Limb (tissue), 2 donors: ENCODE results near the gene DMXL2.
"Not testable (repeated sequence)": the region's sequence is repeated elsewhere in the genome, so short reads cannot be mapped to it uniquely, and the experiment has no call there.

Source experiments
- DNase-seq, 2 donors: peaks; one replicate each; pipeline ENCODE4 v3.0.0-alpha.2; 2016; ENCODE audit errors: extremely low spot score in 2 of 2

Gene DMXL2

DNA sequence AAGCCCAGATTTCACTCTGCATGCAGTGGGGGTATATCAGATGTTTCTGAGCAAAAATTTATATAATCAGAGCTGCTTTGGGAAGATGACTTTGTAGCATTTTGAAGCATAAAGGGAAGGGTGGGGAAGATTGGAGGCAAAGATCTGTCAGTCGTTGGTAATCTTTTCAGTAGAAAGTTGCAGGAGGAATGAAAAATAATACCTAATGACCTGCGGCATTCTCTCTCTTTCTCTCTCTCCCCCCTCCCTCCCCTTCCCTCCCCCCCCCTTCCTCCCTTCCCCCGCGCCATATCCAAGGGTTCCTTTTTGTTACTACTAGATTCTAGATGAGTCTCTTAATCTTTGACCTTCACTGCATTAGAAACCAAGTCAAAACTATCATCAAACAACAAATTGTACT, 1.5 kb upstream of the DMXL2 start:
- no peak for DNase-seq

DNA sequence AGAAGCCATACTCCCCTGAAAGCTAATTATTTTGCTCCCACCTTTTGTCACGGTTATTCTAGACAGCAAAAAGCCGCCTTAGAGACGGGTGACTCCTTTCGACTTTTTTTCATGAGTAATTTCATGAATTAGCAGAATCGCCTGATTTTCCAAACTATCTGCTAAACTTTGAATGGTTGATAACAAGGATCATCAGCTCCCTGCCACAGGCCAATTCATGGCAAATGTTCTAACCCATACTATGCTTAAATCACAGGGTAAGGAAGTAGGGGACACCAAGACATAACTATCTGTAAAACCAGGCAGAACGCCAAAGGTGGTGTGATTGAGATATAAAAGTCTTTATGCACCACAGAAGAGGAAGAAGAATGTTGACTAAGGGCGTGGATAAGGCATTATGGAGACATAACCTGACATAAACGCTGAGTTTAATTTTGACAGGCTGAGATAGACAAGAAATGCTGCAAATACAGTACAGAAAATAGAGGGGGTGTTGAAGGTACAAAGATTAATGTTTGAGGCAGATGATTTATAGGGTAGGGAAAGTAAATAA, 891 bp upstream of the DMXL2 start:
- DNase-seq: no peak

DNA sequence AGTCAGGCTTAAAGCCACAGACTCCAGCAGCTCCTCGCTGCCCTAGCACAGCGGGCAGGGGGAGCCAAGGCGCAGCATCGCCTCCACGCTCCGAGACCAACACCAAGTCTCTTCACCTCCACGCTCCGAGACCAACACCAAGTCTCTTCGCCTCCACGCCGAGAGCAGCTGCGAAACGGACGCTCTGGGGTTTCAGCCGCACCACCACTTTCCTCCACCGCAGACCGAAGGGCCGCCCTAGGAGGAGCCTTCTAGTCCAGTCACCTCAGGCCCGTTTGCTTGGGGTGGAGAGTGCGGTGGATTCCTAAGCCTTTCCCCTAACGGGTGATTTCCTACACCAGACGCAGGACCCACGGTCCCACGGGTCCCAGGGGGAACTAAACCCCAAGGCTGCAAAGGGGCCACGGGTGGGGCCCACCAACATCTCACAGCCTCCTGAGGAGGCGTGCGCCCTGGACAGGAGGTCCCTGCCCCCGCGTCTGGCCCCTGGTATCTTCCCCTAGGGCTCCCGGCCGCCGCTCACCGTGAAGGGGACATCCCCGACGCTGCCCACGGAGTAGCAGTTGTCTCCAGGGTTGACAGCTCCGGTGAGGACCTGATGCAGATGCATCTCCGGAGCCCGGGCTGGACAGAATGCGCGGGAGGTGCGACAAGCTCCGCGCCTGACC, 501 bp downstream of the DMXL2 start:
- peak in 1 of 2 donors; percentile 36 for DNase-seq

DNA sequence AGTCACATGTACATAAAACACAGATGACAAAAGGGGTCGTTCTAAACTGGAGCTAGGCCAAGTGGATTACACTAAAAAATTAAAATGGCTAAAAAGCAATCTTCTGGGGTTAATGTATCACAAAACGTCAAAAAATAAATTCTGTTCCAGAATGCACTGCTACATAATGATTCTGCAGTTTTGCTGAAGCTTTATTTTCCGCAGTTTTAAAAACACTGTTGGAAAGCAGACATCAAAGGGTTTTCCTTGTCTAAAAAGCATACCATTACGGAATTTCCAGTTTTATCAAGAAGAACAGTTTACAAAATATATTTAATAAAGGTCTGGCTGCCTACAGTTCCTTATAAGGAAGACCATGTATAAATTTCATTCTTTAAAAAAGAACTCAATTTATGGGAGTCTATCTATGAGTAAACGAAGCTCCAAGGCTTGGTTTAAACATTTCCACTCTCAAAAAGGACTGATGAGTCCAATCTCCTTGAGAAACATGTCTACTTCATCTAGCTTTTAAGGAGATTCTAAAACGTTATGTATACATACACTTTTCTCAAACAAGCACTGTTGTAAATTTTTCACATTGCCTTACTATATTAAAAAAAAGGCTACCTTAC, 1.3 kb downstream of the DMXL2 start:
- DNase-seq: no peak

DNA sequence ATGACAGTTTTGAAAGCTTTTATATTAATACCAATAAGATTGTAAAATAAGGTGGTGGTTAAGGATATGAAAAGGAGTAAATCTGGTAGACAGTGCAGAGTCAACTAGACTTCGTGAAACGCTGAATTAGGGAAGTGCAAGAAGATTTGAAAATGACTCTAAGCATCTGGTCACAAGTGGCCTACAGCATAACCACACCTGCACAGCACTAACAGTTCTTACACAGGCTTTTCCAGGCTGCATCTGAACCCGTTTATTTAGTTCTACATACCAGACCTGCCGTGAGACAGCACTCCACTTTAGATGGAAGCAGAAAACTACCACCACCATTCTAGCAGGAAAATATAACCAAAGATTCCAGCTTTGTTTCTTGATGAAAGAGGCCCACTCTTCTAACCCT, 1.9 kb downstream of the DMXL2 start:
- DNase-seq: no peak

DNA sequence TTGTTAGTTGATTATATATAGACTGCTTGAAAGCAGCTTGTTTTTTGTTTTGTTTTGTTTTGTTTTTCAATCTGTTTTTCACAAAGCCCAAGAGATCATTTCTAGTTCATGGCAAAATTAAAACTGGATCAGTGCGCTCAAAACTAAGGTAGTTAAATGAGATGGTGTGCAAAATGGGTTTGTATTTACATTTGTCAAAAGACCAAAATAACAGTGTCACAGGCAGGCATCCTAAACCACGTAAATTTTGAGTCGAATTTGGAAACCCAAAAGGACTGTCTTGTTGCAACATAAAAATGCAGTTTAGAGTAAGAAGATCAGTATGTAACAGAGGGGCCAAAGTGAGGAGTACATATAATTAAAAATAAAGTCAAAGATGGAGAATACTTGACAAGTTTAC, 2.4 kb downstream of the DMXL2 start:
- no peak for DNase-seq

DNA sequence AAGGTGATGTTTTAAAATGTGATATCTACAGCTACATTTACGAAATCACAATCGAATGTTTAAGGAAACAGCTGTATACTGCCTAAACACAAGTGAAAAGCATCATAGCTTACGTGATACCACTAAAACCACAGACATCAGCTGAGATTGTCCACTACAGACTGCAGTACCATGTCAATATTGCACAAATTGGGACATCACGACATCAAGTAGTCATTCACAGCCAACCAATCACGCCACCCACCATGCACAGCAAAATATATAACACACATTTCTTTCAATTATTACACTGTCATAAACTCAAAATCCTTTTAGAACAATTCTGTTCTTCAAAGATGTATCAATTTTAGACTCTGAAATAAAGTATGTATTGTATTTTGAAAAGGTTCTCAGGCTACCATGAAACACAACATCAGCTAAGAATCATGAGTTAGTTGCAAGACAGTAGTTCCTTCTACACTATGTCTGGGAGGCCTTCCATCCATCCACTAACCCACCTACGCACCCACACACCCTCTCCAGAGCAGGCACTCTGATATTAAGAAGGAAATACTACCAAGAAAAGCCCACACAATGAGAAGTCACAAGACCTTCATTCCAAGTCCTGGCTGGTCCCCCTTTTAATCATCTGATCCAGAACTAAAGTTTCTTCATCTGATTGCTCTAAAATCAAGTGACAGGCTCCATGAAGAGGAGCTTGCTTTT, 3.1 kb downstream of the DMXL2 start:
- no peak for DNase-seq

DNA sequence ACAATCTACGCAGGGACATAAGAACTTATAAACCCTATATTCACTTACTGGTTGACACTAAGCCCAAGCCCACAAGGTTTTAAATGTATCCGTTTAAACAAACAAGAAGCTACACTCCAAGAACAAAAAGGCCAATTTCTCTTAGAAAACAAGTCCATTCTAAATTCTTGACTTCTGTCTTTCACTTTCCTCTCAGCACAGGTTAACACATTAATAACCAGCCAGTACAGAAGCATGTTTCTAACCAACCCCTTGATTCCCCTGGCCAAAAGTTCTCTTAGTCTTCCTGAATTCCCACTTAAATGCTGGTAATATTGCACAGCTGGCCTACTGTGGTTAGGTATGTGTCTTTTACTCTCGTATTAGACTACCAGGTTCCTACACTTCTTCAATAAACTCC, 4.7 kb downstream of the DMXL2 start:
- no peak for DNase-seq

DNA sequence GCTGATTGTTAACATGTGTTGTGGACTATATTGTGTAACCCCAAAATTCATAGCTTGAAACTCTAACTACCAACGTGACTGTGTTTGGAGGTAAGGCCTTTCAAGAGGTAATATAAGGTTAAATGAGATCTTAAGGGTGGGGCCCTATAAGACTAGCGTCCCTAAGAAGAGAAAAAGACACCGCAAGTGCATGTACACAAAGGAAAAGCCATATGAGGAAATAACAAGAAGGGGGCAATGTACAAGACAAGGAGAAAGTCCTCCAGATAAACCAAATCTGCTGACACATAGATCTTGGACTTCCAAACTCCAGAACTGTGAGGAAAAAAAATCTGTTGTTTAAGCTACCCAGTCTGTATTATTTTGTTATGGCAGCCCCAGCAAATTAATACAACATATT, 8.6 kb downstream of the DMXL2 start:
- no peak for DNase-seq

DNA sequence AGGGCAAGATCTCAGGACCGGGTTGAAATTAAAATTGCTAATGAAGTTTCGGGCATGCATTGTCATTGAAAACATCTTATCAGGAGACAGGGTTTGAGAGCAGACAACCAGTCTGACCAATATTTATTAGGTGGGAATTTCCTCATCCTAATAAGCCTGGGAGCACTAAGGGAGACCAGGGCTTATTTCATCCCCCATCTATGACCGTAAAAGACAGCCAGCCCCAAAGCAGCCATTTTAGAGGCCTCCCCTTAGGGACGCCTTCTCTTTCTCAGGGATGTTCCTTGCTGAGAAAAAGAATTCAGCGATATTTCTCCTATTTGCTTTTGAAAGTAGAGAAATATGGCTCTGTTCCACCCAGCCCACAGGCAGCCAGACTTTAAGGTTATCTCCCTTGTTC, 9.9 kb downstream of the DMXL2 start:
- not testable (repeated sequence) for DNase-seq

DNA sequence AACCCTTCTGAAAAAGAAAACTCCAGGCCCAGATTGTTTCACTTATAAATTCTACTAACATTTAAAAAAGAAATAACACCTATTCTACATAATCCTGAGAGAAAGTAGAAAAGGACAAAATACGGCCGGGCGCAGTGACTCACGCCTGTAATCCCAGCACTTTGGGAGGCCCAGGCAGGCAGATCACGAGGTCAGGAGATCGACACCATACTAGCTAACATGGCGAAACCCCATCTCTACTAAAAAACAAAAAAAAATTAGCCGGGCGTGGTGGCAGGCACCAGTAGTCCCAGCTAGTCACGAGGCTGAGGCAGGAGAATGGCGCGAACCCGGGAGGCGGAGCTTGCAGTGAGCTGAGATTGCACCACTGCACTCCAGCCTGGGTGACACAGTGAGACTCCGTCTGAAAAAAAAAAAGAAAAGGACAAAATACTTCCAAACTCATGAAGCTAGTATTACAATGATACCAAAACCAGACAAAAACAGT, 19.1 kb downstream of the DMXL2 start:
- DNase-seq: not testable (repeated sequence)

DNA sequence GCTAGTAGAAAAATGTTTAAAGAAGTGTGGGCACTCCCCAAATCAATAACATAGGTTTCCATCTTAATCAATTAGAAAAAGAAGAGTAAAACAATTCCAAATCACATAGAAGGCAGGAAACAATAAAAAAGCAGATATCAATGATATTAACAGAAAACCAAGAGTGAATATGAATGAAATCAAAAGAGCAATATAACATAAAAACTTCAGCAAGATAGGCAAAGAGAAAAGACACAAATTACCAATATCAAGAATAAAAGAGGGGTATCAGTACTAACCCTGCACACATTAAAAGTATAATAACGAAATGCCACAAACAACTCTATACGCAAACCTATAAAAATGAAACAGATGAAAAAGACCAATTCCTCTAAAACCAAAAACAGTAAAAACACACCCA, 19.6 kb downstream of the DMXL2 start:
- no peak for DNase-seq

DNA sequence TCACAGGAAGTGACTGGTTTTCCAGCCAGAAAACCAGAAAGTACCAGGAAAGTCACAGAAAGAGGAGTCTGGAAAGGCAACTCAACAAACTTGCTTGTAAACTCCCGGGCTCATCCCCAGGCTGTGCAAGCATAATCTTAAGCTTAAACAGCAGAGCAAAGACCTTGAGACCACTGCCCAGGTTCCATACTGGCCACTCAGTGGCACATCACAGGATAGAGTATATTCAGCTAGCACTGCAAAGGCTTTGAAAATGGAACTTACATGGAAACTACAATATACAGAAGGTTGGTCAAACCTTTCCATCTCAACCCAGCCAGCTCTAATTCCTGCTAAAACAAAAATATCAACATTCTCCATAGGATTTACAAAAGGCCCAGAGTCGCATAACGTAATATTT, 20.1 kb downstream of the DMXL2 start:
- no peak for DNase-seq

DNA sequence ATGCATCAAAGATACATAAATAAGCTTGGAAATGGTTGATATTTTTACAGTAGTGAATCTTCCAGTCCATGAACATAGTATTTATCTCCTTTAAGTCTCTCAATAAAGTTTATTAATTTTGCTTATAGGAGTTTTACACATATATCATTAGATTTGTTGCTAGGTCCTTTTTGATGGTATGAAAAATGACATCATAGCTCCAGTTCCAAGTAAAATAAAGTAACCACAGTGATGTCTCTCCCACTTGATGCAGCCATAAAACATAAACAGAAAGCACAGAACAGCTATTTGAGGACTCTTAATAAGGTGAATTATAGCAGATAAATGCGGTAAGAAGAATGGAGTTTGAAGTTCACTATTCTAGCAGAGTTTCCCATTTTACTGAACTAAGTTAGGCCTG, 20.8 kb downstream of the DMXL2 start:
- no peak for DNase-seq

DNA sequence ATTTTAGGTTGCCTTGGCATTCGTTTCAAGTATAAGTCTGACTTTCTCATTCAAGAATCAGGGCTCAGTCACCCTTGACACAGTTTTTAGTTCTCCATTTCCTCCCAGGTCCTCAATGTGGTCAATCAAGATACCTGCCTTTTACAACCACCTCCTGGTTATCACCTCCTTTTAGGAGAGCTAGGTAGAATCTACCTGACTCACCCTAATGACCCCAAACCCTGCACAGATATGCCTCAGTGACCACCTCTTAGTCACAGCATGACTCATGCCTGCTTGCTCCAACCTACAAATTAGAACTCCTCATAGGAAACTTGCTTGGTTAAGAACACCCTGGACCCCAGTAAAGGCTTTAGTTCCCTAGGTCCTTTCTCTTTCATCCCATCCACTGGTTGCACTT, 22.5 kb downstream of the DMXL2 start:
- no peak for DNase-seq

DNA sequence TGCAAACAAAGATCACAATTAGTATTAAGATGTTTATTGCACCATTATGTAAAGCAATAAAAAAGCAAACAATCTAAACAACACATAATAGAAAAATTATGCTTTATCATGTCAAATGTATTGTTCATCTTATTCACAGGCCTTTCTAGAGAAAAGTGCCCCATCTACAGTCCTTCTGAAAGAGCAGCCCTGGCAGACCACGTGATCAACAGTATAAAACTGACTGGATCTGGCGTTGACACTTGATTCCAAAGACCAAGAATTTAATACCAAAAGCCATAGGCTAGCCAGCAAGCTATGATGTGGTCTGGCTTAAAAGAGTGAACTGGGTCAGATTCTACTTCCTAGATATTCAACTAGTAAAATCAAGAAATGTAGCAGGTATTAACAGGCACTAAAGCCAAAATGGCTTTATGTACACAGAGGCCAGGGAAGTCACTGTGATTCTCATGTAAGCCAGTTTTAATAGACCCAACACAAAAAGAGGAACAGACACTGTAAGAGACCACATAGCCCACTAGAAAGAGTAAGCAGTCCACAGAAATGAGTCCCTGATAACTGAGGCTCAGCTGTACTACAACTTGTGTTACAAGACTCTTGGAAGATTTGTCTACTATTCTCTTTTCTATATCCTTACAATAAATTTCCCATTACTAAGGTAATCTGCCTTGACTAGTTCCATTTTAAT, 32.5 kb downstream of the DMXL2 start:
- no peak for DNase-seq

DNA sequence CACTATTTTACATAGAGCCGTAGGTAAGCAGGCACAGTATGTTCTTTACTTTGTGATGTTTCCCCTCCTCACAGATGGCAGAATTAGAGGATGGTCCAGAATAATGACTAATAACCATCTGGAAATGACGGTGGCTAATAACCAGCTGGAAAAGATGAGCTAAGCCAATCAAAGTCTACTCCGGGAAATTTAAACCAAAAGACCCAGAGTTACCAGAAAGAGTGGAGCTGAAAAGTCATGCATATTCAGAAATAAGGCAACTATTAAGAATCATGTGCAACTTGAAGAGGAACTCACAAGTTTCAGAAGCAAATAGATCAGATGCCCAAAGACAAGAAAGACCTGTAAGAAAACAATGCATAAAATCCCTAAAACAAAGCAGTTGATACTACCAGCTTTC, 33.6 kb downstream of the DMXL2 start:
- DNase-seq: no peak

DNA sequence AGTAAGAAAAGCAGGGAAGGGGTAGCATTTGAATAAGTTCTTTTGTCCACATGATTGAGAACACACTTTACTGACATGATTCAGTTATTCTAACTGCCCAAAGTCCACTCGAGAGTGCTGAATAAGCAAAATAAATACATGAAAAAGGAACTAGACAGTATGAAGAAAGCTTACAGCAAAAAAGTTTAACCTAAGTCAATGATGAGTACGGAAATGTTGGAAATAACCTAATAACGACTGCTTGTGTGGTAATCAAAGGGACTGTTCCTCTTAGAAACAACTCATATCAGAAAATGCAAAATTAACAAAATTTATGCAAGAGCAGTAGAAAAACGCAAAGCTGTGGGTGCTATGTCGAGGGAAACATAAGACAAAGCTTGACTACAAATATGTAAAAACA, 36.6 kb downstream of the DMXL2 start:
- DNase-seq: no peak

DNA sequence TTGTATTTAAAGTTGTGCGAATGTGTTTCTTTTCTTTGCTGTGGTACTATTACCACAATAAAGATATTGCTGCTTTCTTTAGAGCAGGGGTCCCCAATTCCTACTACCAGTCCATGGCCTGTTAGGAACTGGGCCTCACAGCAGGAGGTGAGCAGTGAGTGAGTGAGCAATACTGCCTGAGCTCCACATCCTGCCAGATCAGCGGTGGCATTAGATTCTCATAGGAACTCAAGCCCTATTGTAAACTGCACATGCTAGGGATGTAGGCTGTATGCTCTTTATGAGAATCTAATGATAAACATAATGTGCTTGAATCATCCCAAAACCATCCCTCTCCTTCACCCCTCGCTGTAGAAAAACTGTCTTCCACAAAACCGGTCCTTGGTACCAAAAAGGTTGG, 41.6 kb downstream of the DMXL2 start:
- DNase-seq: no peak

DNA sequence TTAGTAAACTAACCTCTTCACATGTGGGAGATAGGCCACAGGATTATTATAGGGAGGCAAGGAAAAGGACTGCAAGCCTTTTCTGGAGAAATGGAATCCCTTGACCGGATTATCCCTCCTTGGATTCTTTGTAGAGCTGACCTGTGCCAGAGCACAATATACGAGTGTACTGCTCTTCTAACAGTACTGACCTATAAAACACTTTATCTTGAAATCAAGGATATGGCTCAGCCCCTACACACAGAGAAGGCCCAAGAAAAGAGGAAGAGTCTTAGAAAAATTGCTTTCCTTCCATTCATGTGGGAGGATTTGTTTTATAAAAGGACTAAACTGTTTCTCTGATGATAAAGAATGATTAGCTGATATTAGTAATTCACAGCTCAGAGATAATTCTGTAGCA, 42.2 kb downstream of the DMXL2 start:
- no peak for DNase-seq

DNA sequence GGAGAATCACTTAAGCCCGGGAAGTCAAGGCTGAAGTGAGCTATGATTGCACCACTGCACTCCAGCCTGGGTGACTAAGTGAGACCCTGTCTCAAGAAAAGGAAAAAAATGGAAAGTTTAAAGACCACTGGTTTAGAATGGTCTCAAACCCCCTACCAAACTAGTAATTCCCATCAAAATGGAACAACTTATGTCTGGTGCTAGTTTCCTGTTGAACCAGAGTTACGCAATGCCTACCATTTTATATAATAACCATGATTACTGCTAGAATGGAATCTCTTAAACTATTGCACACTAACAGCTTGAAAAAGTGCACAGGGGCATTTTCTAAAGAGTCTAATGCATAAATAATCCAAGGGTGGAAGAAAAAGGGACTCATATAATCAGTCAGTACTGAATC, 43.6 kb downstream of the DMXL2 start:
- DNase-seq: no peak
